ENCODE results near the gene TERT.

DNA sequence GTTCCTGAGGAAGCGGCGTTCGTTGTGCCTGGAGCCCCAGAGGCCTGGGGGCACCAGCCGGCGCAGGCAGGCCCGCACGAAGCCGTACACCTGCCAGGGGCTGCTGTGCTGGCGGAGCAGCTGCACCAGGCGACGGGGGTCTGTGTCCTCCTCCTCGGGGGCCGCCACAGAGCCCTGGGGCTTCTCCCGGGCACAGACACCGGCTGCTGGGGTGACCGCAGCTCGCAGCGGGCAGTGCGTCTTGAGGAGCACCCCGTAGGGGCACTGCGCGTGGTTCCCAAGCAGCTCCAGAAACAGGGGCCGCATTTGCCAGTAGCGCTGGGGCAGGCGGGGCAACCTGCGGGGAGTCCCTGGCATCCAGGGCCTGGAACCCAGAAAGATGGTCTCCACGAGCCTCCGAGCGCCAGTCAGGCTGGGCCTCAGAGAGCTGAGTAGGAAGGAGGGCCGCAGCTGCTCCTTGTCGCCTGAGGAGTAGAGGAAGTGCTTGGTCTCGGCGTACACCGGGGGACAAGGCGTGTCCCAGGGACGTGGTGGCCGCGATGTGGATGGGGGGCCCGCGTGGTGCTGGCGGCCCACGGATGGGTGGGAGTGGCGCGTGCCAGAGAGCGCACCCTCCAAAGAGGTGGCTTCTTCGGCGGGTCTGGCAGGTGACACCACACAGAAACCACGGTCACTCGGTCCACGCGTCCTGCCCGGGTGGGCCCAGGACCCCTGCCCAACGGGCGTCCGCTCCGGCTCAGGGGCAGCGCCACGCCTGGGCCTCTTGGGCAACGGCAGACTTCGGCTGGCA, 1.3 kb downstream of the TERT start:
- TF ChIP-seq EZH2 (IDR thresholded peaks at IDR 0.05; ENCODE audit: borderline replicate concordance, insufficient read depth, low read depth, low read length, poor library complexity, severe bottlenecking): no peak
- TF ChIP-seq, protein P1, sequence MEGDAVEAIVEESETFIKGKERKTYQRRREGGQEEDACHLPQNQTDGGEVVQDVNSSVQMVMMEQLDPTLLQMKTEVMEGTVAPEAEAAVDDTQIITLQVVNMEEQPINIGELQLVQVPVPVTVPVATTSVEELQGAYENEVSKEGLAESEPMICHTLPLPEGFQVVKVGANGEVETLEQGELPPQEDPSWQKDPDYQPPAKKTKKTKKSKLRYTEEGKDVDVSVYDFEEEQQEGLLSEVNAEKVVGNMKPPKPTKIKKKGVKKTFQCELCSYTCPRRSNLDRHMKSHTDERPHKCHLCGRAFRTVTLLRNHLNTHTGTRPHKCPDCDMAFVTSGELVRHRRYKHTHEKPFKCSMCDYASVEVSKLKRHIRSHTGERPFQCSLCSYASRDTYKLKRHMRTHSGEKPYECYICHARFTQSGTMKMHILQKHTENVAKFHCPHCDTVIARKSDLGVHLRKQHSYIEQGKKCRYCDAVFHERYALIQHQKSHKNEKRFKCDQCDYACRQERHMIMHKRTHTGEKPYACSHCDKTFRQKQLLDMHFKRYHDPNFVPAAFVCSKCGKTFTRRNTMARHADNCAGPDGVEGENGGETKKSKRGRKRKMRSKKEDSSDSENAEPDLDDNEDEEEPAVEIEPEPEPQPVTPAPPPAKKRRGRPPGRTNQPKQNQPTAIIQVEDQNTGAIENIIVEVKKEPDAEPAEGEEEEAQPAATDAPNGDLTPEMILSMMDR (IDR thresholded peaks at IDR 0.05): no peak
